Calu3 (cell line): ENCODE results near the gene SLC22A31. TPM values are rescaled to one million over a fixed set of nuclear protein-coding genes. Genes with fewer than 3 reads are reported as not detected.

ENCODE experiments used
- BruUV-seq: library from RNA; stranded (reverse); fragments of 400-500 nt; replicated peaks from 2 replicates; lab custom pipeline; 2021; lab: Mats Ljungman, UMichigan
- CTCF ChIA-PET: fragments of 300-600 bp; sonication (Branson Sonifier 250); formaldehyde crosslinking; loops from one replicate; lab custom pipeline; 2022; ENCODE audit warnings: antibody characterized with exemption; lab: Charles Lee
- DNase-seq: peaks from one replicate; pipeline ENCODE4 v3.0.0; 2022
- H3K27ac Mint-ChIP-seq: one replicate; pipeline ENCODE4 v1.8.0; 2022; ENCODE audit warnings: mixed read lengths; ENCODE audit not compliant: unreplicated experiment
- H3K27me3 Mint-ChIP-seq: one replicate; pipeline ENCODE4 v1.8.0; 2022; ENCODE audit warnings: mixed read lengths; ENCODE audit not compliant: unreplicated experiment
- H3K36me3 Mint-ChIP-seq: one replicate; pipeline ENCODE4 v1.8.0; 2022; ENCODE audit warnings: mild to moderate bottlenecking, moderate library complexity, mixed read lengths; ENCODE audit not compliant: insufficient read depth, unreplicated experiment
- H3K4me1 Mint-ChIP-seq: one replicate; pipeline ENCODE4 v1.8.0; 2022; ENCODE audit warnings: mild to moderate bottlenecking, low read depth, mixed read lengths; ENCODE audit not compliant: unreplicated experiment
- H3K4me3 Mint-ChIP-seq: one replicate; pipeline ENCODE4 v1.8.0; 2022; ENCODE audit warnings: mild to moderate bottlenecking, low read depth, moderate library complexity, mixed read lengths; ENCODE audit not compliant: unreplicated experiment
- H3K9me3 Mint-ChIP-seq: one replicate; pipeline ENCODE4 v1.8.0; 2022; ENCODE audit warnings: low read depth, mixed read lengths; ENCODE audit not compliant: unreplicated experiment
- intact Hi-C: fragments of 100-400 bp; cut with micrococcal nuclease; formaldehyde crosslinking; loops from one replicate; pipeline ENCODE4 v1.10.0; 2022; ENCODE audit not compliant: unreplicated experiment
- total RNA-seq: library from RNA; stranded (reverse); gene quantifications from 2 replicates; pipeline ENCODE4 v1.2.3, GENCODE V29; 2022
- TF ChIP-seq, protein P1 (sequence below): fragments of 200-600 bp; IDR thresholded peaks from one replicate; pipeline ENCODE4 v1.8.0; 2022; ENCODE audit warnings: antibody characterized with exemption; ENCODE audit not compliant: unreplicated experiment

Gene SLC22A31
- total RNA-seq, 1 experiment from 2014 or later, result 0.52 TPM

DNA sequence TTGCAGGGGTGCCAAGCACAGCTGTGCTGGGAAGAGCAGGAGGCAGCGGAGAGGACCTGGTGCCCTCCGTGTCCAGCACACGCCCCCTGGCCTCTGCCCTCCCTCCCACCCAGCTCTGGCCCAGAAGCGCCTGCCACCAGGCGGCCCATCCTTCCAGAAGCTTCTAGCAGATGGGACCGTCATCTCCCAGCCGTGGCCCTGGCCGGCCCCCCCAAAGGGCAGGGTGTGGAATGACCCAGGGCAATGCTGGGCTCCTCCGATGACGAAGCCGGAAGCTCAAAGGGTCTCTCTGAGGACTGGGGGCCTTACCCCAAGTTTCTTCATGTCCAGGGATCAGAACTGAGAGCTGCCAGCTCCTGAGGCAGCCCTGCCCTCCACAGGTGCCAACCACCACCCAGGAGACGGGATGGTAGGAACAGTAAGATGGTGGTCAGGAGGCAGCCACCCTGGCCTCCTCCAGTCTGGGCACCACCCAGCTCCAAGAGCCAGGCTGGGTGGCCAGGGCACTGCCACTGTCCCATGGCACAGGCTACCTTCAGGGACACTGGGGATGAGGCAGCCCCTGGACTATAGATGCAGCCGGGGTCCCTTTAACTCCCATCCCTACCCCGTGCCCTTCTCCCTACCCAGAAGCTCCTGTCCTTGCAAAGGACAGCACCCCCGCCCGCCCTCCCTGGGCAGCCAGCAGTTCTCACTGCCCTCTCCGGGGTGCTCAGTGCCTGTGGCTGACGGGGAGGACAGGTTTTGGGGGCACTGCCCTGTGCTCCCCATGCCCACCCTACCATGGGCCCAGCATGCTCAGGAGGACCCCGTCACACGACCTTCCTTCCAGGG lies 35.3 kb downstream of the SLC22A31 start:
- no peak for DNase-seq
- peaks cover 56% of the 10 kb centered on the region for H3K27me3 Mint-ChIP-seq
- no TSS peak for BruUV-seq
- TF ChIP-seq, protein P1, sequence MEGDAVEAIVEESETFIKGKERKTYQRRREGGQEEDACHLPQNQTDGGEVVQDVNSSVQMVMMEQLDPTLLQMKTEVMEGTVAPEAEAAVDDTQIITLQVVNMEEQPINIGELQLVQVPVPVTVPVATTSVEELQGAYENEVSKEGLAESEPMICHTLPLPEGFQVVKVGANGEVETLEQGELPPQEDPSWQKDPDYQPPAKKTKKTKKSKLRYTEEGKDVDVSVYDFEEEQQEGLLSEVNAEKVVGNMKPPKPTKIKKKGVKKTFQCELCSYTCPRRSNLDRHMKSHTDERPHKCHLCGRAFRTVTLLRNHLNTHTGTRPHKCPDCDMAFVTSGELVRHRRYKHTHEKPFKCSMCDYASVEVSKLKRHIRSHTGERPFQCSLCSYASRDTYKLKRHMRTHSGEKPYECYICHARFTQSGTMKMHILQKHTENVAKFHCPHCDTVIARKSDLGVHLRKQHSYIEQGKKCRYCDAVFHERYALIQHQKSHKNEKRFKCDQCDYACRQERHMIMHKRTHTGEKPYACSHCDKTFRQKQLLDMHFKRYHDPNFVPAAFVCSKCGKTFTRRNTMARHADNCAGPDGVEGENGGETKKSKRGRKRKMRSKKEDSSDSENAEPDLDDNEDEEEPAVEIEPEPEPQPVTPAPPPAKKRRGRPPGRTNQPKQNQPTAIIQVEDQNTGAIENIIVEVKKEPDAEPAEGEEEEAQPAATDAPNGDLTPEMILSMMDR, result no peak
- no peaks in the 10 kb centered on the region for H3K4me1 Mint-ChIP-seq
- no peak overlapping the region for H3K27ac Mint-ChIP-seq
- intact Hi-C loops, result no loop called here
- CTCF ChIA-PET, result interaction anchor here (0.6 to 0.8 kb wide), 2 partner anchors 244 to 353 kb away, joined by 3 to 4 read pairs; partner anchors contain the start of gene APRT
- H3K9me3 Mint-ChIP-seq, result no peaks in the 10 kb centered on the region
- no peaks in the 10 kb centered on the region for H3K36me3 Mint-ChIP-seq
- no peak overlapping the region for H3K4me3 Mint-ChIP-seq

GRCh38 chr16:89164436-89164835 lies 35.9 kb downstream of the SLC22A31 start:
- H3K36me3 Mint-ChIP-seq, result no peaks in the 10 kb centered on the region
- intact Hi-C loops, result no loop called here

DNA sequence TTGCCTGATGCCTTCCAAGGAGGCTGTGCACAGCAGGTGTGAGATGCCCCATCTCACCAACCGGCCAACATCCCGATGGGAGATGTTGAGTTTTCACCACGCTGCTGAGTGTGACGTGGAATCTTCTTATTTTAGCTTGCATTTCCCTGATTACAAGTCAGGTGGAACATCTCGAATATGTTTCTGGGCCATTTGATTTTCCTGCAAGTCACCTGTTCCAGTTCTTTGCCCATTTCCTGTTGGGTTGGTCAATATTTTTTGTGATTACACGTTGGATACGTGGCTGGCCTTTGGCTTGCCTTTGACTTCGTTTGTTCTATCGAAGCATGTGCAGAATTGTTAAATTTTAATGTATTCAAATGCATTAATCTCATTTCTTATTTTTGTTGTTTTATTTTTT lies 37.0 kb downstream of the SLC22A31 start:
- CTCF ChIA-PET, result no interaction called here
- TF ChIP-seq, protein P1, result no peak
- Mint-ChIP-seq H3K27me3 (peaks cover 43% of the 10 kb centered on the region), H3K9me3 (no peaks in the 10 kb centered on the region), H3K27ac (no peak overlapping the region), H3K4me3 (no peak overlapping the region), H3K4me1 (no peaks in the 10 kb centered on the region), H3K36me3 (no peaks in the 10 kb centered on the region)
- BruUV-seq, result no TSS peak
- no peak for DNase-seq
- intact Hi-C loops, result no loop called here

More at GRCh38 chr16:89164436-89164835, 35.9 kb downstream of the SLC22A31 start:
- CTCF ChIA-PET, result interaction anchor here (0.8 kb wide), 1 partner anchor 353 kb away, joined by 3 read pairs; the partner anchor contains the start of gene APRT
- no peaks in the 10 kb centered on the region for H3K4me1 Mint-ChIP-seq
- no peak overlapping the region for H3K27ac Mint-ChIP-seq
- no TSS peak for BruUV-seq
- no peak overlapping the region for H3K4me3 Mint-ChIP-seq
- H3K27me3 Mint-ChIP-seq, result peaks cover 54% of the 10 kb centered on the region
- no peak for DNase-seq
- no peaks in the 10 kb centered on the region for H3K9me3 Mint-ChIP-seq
- TF ChIP-seq, protein P1, result no peak

- intact Hi-C loops, result no loop called here
- no peak overlapping the region for H3K27ac Mint-ChIP-seq
- peaks cover under 1% of the 10 kb centered on the region for H3K36me3 Mint-ChIP-seq
- TF ChIP-seq, protein P1, result no peak
- H3K27me3 Mint-ChIP-seq, result peaks cover 40% of the 10 kb centered on the region
- BruUV-seq, result no TSS peak
- no peaks in the 10 kb centered on the region for H3K9me3 Mint-ChIP-seq
- H3K4me3 Mint-ChIP-seq, result no peak overlapping the region
- H3K4me1 Mint-ChIP-seq, result no peaks in the 10 kb centered on the region
- CTCF ChIA-PET, result interaction anchor here (0.6 kb wide), 1 partner anchor 31 kb away, joined by 3 read pairs; no protein-coding TSS in a partner anchor
- DNase-seq, result no peak
Observed at GRCh38 chr16:89161763-89162713, 38.3 kb downstream of the SLC22A31 start.
